Osteoblast (primary cell): ENCODE measurements around the gene ACTL6B. TPM values are rescaled to one million over a fixed set of nuclear protein-coding genes. Genes with fewer than 3 reads are reported as not detected.

ENCODE experiments used
- DNase-seq: peaks from one replicate; pipeline ENCODE4 v3.0.0; 2011; ENCODE audit warnings: low spot score, mixed read lengths; ENCODE audit not compliant: insufficient read length; ENCODE audit errors: missing footprints
- H2AFZ ChIP-seq: 2 replicates; pipeline ENCODE4 v1.6.0; 2011; ENCODE audit warnings: mild to moderate bottlenecking, low read length
- H3K27ac ChIP-seq: 2 replicates; pipeline ENCODE4 v1.5.1; 2011; ENCODE audit warnings: mild to moderate bottlenecking, low read depth, low read length, moderate library complexity
- H3K27me3 ChIP-seq: 2 replicates; pipeline ENCODE4 v1.6.0; 2012; ENCODE audit warnings: mild to moderate bottlenecking, control low read depth, inconsistent platforms, low read length, moderate library complexity; ENCODE audit not compliant: insufficient read depth
- H3K36me3 ChIP-seq: 2 replicates; pipeline ENCODE4 v1.5.1; 2011; ENCODE audit warnings: mild to moderate bottlenecking, low read length, control low read depth, moderate library complexity; ENCODE audit not compliant: insufficient read depth
- H3K4me1 ChIP-seq: 2 replicates; pipeline ENCODE4 v1.5.1; 2011; ENCODE audit warnings: mild to moderate bottlenecking, low read length, control low read depth, moderate library complexity; ENCODE audit not compliant: insufficient read depth
- H3K4me2 ChIP-seq: 2 replicates; pipeline ENCODE4 v1.6.0; 2011; ENCODE audit warnings: mild to moderate bottlenecking, low read length; ENCODE audit not compliant: insufficient read depth
- H3K4me3 ChIP-seq: fragments of 200-600 bp; sonication (generic); 3 replicates; pipeline ENCODE4 v1.5.1; 2012; ENCODE audit warnings: mild to moderate bottlenecking, low read length, inconsistent platforms; ENCODE audit not compliant: insufficient read depth
- H3K79me2 ChIP-seq: 2 replicates; pipeline ENCODE4 v1.6.0; 2012; ENCODE audit warnings: mild to moderate bottlenecking, low read length, control low read depth, inconsistent platforms; ENCODE audit not compliant: insufficient read depth
- H3K9me3 ChIP-seq: 2 replicates; pipeline ENCODE4 v1.5.1; 2011; ENCODE audit warnings: low read depth, low read length, control low read depth
- H4K20me1 ChIP-seq: 2 replicates; pipeline ENCODE4 v1.6.0; 2012; ENCODE audit warnings: mild to moderate bottlenecking, low read length, control low read depth; ENCODE audit not compliant: insufficient read depth
- CTCF ChIP-seq: IDR thresholded peaks from 2 replicates; pipeline ENCODE4 v1.5.1; 2011; ENCODE audit warnings: mild to moderate bottlenecking, low read depth, low read length, moderate library complexity; ENCODE audit errors: extremely low read depth
- total RNA-seq: library from RNA; depleted of rRNA; stranded (reverse); fragments of >200 nt; gene quantifications from 2 replicates; pipeline ENCODE4 v1.2.3, GENCODE V29; 2012

ACTL6B gene
- total RNA-seq, 1 donor: not detected

GRCh38 chr7:100611983-100612729 lies 44.1 kb downstream of the ACTL6B start, which contains the start of gene MOSPD3:
MOSPD3 (plus strand) TSS chr7:100612540; CDS start chr7:100612792, 252 bp downstream.
- Histone ChIP-seq H3K4me3 (peak within 1 kb of the TSS; percentile 92), H4K20me1 (no peaks in the 10 kb centered on the region), H3K36me3 (peaks cover 9% of the 10 kb centered on the region), H3K9me3 (no peaks in the 10 kb centered on the region), H2AFZ (peak within 1 kb of the TSS; percentile 99), H3K4me1 (peaks cover 6% of the 10 kb centered on the region), H3K27me3 (no peaks in the 10 kb centered on the region), H3K27ac (peak within 1 kb of the TSS; percentile 92), H3K4me2 (peak within 1 kb of the TSS; percentile 96), H3K79me2 (no peaks in the 10 kb centered on the region)
- no peak for TF ChIP-seq CTCF
- peak; percentile 100 for DNase-seq

GRCh38 chr7:100609958-100610357 lies 46.3 kb downstream of the ACTL6B start:
- peak; percentile 58 for DNase-seq
- Histone ChIP-seq H3K79me2 (no peaks in the 10 kb centered on the region), H3K27ac (no peak overlapping the region), H4K20me1 (peaks cover 5% of the 10 kb centered on the region), H3K9me3 (no peaks in the 10 kb centered on the region), H2AFZ (no peak overlapping the region), H3K4me1 (peaks cover 6% of the 10 kb centered on the region), H3K27me3 (no peaks in the 10 kb centered on the region), H3K4me3 (no peak overlapping the region), H3K4me2 (no peak overlapping the region), H3K36me3 (peaks cover 27% of the 10 kb centered on the region)
- no peak for TF ChIP-seq CTCF

GRCh38 chr7:100607111-100607510 lies 49.1 kb downstream of the ACTL6B start:
- H3K79me2 ChIP-seq: peaks cover 11% of the 10 kb centered on the region
- H3K4me1 ChIP-seq: peaks cover 16% of the 10 kb centered on the region
- H3K4me3 ChIP-seq: no peak overlapping the region
- TF ChIP-seq CTCF: no peak
- no peak overlapping the region for H2AFZ ChIP-seq
- no peaks in the 10 kb centered on the region for H3K9me3 ChIP-seq
- H3K36me3 ChIP-seq: peaks cover 27% of the 10 kb centered on the region
- peaks cover 5% of the 10 kb centered on the region for H4K20me1 ChIP-seq
- no peaks in the 10 kb centered on the region for H3K27me3 ChIP-seq
- H3K4me2 ChIP-seq: no peak overlapping the region
- H3K27ac ChIP-seq: no peak overlapping the region
- DNase-seq: peak; percentile 90

- TF ChIP-seq CTCF: no peak
- Histone ChIP-seq H4K20me1 (peaks cover 5% of the 10 kb centered on the region), H3K4me2 (no peak overlapping the region), H3K27me3 (no peaks in the 10 kb centered on the region), H3K4me1 (peaks cover 23% of the 10 kb centered on the region), H3K4me3 (no peak overlapping the region), H3K9me3 (no peaks in the 10 kb centered on the region), H3K79me2 (peaks cover 11% of the 10 kb centered on the region), H3K36me3 (peaks cover 27% of the 10 kb centered on the region), H3K27ac (no peak overlapping the region), H2AFZ (no peak overlapping the region)
- peak; percentile 66 for DNase-seq
Measured at GRCh38 chr7:100606313-100606712, 49.9 kb downstream of the ACTL6B start.
